SW 1271 (cell line): ENCODE results near the gene SETD2.

Experiments
- DNase-seq, 2 experiments: peaks; one replicate each; lab custom pipeline; 2025; lab: John Stamatoyannopoulos, UW

The SETD2 gene

GRCh38 chr3:46984591-46985459 is 179.1 kb downstream of the SETD2 start:
- no peak for DNase-seq

DNA sequence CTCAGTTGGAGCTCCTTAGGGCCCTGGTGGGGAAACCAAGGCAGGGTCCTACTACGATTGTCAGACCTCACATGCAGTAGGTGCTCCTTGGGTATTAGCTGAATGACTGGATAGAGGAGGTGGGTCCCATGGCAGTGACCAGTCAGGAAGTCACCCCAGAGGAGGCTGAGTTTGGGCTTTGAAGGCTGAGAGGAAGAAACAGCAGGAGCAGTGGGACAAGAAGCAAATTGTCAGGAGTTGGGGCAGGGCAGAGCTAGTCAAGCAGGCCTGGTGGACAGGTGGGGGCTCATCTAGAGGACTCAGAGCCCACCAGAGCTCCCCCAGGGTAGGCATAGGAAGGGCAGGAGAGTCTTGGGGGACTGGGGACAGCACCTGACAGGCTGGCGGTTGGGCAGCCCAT is 181.4 kb downstream of the SETD2 start:
- no peak for DNase-seq

- DNase-seq, result no peak
Measured at GRCh38 chr3:46981932-46982471, 181.9 kb downstream of the SETD2 start.

GRCh38 chr3:46979958-46980497 is 183.9 kb downstream of the SETD2 start:
- DNase-seq, result no peak

DNA sequence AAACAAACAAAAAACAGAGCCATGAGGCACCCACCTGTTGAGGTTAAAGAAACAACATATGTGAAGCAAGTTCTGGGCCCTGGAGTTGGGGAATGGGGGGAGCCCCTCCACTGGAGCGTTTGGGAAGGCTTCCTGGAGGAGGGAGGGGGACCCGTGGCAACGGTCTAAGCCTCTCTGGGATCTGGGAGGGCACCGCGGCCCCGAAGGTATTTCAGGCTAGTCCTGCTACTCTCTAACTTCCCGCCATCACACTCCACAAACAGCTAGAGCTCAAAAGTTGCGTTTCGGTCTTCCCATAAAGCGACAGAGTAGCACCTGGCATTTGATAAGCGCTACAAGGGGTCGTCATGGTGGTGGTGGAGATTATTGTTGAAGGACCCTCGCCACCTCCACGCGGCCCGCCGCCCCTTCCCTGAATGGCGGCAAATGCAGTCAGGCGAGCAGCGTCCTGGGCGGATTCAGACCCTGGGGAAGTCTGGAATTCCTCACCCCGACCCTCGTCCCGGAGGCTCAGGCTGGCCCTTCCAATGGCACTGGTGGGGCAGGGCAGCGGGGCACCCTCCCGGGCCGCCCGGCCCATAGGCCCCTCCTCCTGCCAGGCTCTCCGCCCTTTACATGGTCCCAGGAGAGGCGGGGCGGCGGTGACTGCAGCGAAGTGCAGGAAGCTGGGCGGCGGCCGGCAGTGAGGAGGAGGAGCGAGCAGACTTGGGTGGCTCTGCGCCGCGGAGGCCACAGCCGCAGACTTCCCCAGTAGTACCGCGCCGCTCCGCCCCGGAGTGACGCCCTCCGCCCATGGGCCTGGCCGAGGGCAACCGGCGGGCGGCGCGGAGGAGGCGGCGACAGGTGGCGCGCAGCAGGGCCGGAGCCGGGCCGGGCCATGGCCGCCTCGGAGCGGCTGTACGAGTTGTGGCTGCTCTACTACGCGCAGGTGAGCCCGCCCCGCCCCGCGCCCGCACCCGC is 184.6 kb downstream of the SETD2 start, which contains the start of gene NBEAL2:
Gene NBEAL2 (plus strand): TSS at position 682 of the 960 bp plus-strand sequence. CDS start 196 bp downstream, at position 878.
- peak; percentile 78 to 89 for DNase-seq

- no peak for DNase-seq
Measured at GRCh38 chr3:46978381-46978780, 185.5 kb downstream of the SETD2 start.

- no peak for DNase-seq
Measured at GRCh38 chr3:46977811-46978195, 186.1 kb downstream of the SETD2 start.

- DNase-seq, result peak; percentile 88 to 98
Measured at GRCh38 chr3:46976326-46977190, 187.4 kb downstream of the SETD2 start, which contains the start of gene CCDC12. Gene CCDC12, minus strand, starts transcription at chr3:46976745. Its CDS starts 13 bp downstream, at chr3:46976732.

DNA sequence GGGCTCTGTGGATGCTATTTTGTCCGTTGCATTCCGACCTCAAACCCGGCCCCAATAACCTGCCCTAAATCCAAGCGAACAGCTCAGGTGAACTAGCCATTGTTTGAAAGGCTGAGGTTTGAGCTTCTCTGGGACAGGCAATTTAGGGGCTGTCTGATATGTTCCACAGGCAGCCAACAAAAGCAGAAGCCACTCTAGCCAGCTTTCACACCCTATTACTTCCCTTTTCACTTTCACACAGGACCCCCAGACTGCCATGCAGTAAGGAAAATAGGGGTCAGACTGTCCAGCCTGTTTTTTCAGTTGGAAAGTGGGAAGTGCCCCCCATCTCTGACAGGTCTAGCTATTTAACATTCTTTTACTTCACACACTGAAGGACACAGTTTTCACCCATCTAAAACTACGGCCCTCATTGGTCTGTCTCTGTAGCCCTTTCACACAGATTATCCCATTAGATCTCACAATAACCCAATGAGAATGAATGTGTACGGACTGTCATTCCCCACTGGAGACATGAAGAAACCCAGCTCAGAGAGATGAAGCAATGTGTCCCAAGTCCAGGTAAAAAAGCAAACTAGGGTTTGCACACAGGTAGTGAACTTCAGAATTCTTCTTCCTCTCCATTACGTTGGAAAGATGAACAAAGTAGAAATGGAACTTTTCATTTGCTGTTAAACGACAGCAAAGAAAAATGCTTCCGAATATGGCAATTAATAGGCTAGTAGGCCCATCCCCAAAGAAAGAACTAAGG is 189.3 kb downstream of the SETD2 start:
- no peak for DNase-seq

- no peak for DNase-seq
Measured at GRCh38 chr3:46972396-46972795, 191.5 kb downstream of the SETD2 start.

GRCh38 chr3:46971742-46972141 is 192.2 kb downstream of the SETD2 start:
- no peak for DNase-seq

DNA sequence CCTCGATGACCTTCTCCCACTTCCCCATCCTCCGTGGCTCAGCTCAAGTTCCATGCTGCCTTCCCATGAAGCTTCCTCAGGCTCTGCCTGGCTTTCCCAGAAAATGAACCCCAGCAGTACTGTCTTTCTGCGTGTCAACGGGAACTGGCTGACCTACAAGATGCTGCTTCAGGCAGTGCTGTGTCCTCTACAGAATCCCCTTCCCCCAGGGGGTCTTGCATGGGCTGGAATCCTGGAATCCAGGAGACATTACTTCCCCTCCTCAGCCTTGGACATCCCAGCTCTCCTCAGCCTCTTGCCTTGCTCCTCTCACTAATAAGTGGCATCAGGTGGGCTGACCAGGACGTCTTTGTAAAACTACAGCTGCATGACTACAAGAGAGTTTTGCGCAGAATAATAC is 192.8 kb downstream of the SETD2 start:
- no peak for DNase-seq

GRCh38 chr3:46970391-46971091 is 193.4 kb downstream of the SETD2 start:
- DNase-seq, result no peak

DNA sequence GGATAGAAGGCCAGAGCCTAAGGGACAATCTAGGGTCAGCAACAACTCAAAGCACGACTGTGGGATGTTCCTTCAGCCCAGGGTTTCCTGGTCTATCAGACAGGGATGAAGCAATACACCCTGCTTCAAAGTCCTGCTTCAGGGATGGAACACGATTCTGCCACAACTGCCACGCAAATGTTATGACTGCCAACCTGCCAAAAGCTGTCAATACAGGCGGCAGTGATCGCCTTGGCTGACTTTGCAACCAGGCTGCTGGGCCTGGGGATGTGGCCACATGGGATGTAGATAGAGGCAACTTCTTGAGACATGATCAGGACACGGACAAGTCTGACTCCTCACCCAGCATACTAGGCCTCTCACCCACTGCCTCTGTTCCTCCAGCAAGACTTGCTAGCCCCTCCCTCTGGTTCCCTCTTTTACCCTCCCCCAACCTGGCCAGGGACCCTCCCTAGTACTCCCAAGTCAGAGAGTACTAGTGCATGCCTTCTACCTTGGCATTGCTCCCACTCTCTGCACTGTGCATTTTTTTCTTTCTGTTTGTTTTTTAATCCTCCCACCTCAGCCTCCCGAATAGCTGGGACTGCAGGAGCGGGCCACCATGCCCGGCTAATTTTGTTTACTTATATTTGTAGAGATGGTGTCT is 195.0 kb downstream of the SETD2 start:
- no peak for DNase-seq

- no peak for DNase-seq
Measured at GRCh38 chr3:46966811-46967210, 197.1 kb downstream of the SETD2 start.
